Testis (tissue), 2 donors: ENCODE data around the gene PITPNC1.

Experiments
- CTCF ChIP-seq, 3 experiments: fragments of 450-650 bp in 2 of 3; fragments of 200-600 bp in 1 of 3; sonication (generic) in 1 of 3; IDR thresholded peaks; one replicate each; pipeline ENCODE4 v1.5.1; 2016 to 2019; ENCODE audit warnings: antibody characterized with exemption in 3 of 3, mild to moderate bottlenecking in 2 of 3, moderate library complexity in 1 of 3
- POLR2A ChIP-seq: fragments of 450-650 bp; IDR thresholded peaks from one replicate; pipeline ENCODE4 v1.6.1; 2017; ENCODE audit warnings: antibody characterized with exemption, mild to moderate bottlenecking, moderate library complexity

GRCh38 chr17:67492824-67493517 lies 115.9 kb downstream of the PITPNC1 start:
- TF ChIP-seq CTCF (IDR thresholded peaks at IDR 0.05) (no peak), POLR2A (no peak)
